ENCODE measurements around the gene ZNF541. TPM values are rescaled to one million over a fixed set of nuclear protein-coding genes. Genes with fewer than 3 reads are reported as not detected.

The ZNF541 gene
- total and polyA plus RNA-seq, 10 of the 15 experiments (the other 5 are each of a cell fraction or from before 2014, with no cell fraction given), result 0.03 to 0.12 (median 0.07) TPM; not detected in 4

DNA sequence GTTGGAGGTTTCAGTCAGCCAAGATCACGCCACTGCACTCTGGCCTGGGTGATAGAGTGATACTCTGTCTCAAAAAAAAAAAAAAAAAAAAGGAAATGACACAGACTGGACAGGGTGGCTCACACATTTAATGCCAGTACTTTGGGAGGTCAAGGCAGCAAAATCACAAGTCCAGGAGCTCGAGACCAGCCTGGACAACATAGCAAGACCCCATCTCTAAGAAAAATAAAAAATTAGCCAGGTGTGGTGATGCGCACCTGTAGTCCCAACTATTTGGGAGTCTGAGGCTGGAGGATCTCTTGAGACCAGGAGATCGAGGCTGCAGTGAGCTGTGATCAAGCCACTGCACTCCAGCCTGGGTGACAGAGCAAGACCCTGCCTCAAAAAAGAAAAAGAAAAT, 35.5 kb downstream of the ZNF541 start:
- no peak for DNase-seq (ENCODE audit: low read depth, low spot score)
- in situ Hi-C loops (cut with MboI), result no loop called here
- intact Hi-C loops (cut with micrococcal nuclease; ENCODE audit: unreplicated experiment), result no loop called here
- H3K4me2 ChIP-seq (ENCODE audit: control insufficient read depth, insufficient read depth), result no peak overlapping the region
- H3K9me3 ChIP-seq (replicated peaks; ENCODE audit: control insufficient read depth, insufficient read depth, low read length), result no peaks in the 10 kb centered on the region
- H3K4me3 ChIP-seq, result no peak overlapping the region
- CTCF ChIA-PET, result no interaction called here
- FAIRE-seq, result no peak
- WGBS (ENCODE audit: insufficient coverage, insufficient replicate concordance, low lambda C conversion rate, missing lambda C conversion rate), result 48% methylated on average over 3 of the region's 4 CpGs
- H3K79me2 ChIP-seq (ENCODE audit: control insufficient read depth, insufficient read depth, low read length), result no peaks in the 10 kb centered on the region
- no peak overlapping the region for H2AFZ ChIP-seq (ENCODE audit: control insufficient read depth, low read depth, low read length)
- POLR2A ChIA-PET, result no interaction called here
- no peak for ATAC-seq
- H3K36me3 ChIP-seq (ENCODE audit: control insufficient read depth in 2 of 2, insufficient read depth in 2 of 2, low read length in 1 of 2), result no peaks in the 10 kb centered on the region
- H3K27ac ChIP-seq (ENCODE audit: control insufficient read depth, insufficient read depth), result no peak overlapping the region
- BruUV-seq (replicated peaks), result no TSS peak
- H3K27me3 ChIP-seq (replicated peaks in 1 of 2; ENCODE audit: control insufficient read depth in 2 of 2, insufficient read depth in 2 of 2, low read length in 1 of 2), result no peaks in the 10 kb centered on the region
- RAD21 ChIA-PET (ENCODE audit: unreplicated experiment), result no interaction called here
- TF ChIP-seq NFYB (IDR thresholded peaks at IDR 0.05; ENCODE audit: insufficient read depth, low read depth, low read length) (no peak), POLR2AphosphoS2 (IDR thresholded peaks at IDR 0.05; ENCODE audit: low read depth, low read length) (no peak), TCF12 (IDR thresholded peaks at IDR 0.05; ENCODE audit: low read depth, low read length) (no peak), DPF2 (IDR thresholded peaks at IDR 0.05) (no peak), KAT2A (conservative IDR thresholded peaks at IDR 0.05; ENCODE audit: control insufficient read depth, low read depth, low read length) (no peak), FOXM1 (IDR thresholded peaks at IDR 0.05; ENCODE audit: low read depth, low read length) (no peak), SREBF1 (IDR thresholded peaks at IDR 0.05; ENCODE audit: low read length) (no peak), EED (IDR thresholded peaks at IDR 0.05; ENCODE audit: low read depth) (no peak), POLR2A (IDR thresholded peaks at IDR 0.05; ENCODE audit: low read depth, low read length) (no peak), ZNF217 (IDR thresholded peaks at IDR 0.05) (no peak), EZH2 (IDR thresholded peaks at IDR 0.05; ENCODE audit: borderline replicate concordance, control insufficient read depth, low read depth, low read length) (no peak)
- TF ChIP-seq, protein P1, sequence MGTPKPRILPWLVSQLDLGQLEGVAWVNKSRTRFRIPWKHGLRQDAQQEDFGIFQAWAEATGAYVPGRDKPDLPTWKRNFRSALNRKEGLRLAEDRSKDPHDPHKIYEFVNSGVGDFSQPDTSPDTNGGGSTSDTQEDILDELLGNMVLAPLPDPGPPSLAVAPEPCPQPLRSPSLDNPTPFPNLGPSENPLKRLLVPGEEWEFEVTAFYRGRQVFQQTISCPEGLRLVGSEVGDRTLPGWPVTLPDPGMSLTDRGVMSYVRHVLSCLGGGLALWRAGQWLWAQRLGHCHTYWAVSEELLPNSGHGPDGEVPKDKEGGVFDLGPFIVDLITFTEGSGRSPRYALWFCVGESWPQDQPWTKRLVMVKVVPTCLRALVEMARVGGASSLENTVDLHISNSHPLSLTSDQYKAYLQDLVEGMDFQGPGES (IDR thresholded peaks at IDR 0.05), result no peak
- TF ChIP-seq, protein P2, sequence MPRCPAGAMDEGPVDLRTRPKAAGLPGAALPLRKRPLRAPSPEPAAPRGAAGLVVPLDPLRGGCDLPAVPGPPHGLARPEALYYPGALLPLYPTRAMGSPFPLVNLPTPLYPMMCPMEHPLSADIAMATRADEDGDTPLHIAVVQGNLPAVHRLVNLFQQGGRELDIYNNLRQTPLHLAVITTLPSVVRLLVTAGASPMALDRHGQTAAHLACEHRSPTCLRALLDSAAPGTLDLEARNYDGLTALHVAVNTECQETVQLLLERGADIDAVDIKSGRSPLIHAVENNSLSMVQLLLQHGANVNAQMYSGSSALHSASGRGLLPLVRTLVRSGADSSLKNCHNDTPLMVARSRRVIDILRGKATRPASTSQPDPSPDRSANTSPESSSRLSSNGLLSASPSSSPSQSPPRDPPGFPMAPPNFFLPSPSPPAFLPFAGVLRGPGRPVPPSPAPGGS (IDR thresholded peaks at IDR 0.05; ENCODE audit: borderline replicate concordance, insufficient read depth, low read depth, low read length, poor library complexity, severe bottlenecking), result no peak
- TF ChIP-seq, protein P3, sequence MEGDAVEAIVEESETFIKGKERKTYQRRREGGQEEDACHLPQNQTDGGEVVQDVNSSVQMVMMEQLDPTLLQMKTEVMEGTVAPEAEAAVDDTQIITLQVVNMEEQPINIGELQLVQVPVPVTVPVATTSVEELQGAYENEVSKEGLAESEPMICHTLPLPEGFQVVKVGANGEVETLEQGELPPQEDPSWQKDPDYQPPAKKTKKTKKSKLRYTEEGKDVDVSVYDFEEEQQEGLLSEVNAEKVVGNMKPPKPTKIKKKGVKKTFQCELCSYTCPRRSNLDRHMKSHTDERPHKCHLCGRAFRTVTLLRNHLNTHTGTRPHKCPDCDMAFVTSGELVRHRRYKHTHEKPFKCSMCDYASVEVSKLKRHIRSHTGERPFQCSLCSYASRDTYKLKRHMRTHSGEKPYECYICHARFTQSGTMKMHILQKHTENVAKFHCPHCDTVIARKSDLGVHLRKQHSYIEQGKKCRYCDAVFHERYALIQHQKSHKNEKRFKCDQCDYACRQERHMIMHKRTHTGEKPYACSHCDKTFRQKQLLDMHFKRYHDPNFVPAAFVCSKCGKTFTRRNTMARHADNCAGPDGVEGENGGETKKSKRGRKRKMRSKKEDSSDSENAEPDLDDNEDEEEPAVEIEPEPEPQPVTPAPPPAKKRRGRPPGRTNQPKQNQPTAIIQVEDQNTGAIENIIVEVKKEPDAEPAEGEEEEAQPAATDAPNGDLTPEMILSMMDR (IDR thresholded peaks at IDR 0.05 in 2 of 3, conservative IDR thresholded peaks at IDR 0.05 in 1 of 3; ENCODE audit: control insufficient read depth in 2 of 3, extremely low read depth in 1 of 3, insufficient read depth in 1 of 3, low read depth in 3 of 3, low read length in 3 of 3), result no peak
- TF ChIP-seq, protein P4, sequence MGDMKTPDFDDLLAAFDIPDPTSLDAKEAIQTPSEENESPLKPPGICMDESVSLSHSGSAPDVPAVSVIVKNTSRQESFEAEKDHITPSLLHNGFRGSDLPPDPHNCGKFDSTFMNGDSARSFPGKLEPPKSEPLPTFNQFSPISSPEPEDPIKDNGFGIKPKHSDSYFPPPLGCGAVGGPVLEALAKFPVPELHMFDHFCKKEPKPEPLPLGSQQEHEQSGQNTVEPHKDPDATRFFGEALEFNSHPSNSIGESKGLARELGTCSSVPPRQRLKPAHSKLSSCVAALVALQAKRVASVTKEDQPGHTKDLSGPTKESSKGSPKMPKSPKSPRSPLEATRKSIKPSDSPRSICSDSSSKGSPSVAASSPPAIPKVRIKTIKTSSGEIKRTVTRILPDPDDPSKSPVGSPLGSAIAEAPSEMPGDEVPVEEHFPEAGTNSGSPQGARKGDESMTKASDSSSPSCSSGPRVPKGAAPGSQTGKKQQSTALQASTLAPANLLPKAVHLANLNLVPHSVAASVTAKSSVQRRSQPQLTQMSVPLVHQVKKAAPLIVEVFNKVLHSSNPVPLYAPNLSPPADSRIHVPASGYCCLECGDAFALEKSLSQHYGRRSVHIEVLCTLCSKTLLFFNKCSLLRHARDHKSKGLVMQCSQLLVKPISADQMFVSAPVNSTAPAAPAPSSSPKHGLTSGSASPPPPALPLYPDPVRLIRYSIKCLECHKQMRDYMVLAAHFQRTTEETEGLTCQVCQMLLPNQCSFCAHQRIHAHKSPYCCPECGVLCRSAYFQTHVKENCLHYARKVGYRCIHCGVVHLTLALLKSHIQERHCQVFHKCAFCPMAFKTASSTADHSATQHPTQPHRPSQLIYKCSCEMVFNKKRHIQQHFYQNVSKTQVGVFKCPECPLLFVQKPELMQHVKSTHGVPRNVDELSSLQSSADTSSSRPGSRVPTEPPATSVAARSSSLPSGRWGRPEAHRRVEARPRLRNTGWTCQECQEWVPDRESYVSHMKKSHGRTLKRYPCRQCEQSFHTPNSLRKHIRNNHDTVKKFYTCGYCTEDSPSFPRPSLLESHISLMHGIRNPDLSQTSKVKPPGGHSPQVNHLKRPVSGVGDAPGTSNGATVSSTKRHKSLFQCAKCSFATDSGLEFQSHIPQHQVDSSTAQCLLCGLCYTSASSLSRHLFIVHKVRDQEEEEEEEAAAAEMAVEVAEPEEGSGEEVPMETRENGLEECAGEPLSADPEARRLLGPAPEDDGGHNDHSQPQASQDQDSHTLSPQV (IDR thresholded peaks at IDR 0.05), result no peak
- no peaks in the 10 kb centered on the region for H4K20me1 ChIP-seq (ENCODE audit: control insufficient read depth, insufficient read depth)
- no peaks in the 10 kb centered on the region for H3K4me1 ChIP-seq (ENCODE audit: control insufficient read depth, insufficient read depth, low read length)
- SMC1A ChIA-PET (ENCODE audit: uncharacterized antibody, unreplicated experiment), result interaction anchor here (1.2 kb wide), 1 partner anchor 103 kb away, joined by 3 read pairs; no protein-coding TSS in a partner anchor
- H3K9ac ChIP-seq (ENCODE audit: control insufficient read depth, insufficient read depth, low read length), result no peak overlapping the region
